DND-41 (cell line): ENCODE results near the gene ZNF320.
"Not testable (repeated sequence)": the region's sequence is repeated elsewhere in the genome, so short reads cannot be mapped to it uniquely, and the experiment has no call there.

Source experiments
- ATAC-seq: fragments of 200-7000 bp; cut with Tn5 transposase; 3 replicates; pipeline ENCODE4 v1.9.1; 2021; ENCODE audit warnings: low read depth; ENCODE audit not compliant: insufficient read depth
- DNase-seq: peaks from one replicate; pipeline ENCODE4 v3.0.0-alpha.2; 2020
- H2AFZ ChIP-seq: 2 replicates; pipeline ENCODE4 v1.6.0; 2012; ENCODE audit warnings: low read depth, low read length
- H3K27ac ChIP-seq: 2 replicates; pipeline ENCODE4 v1.5.1; 2012; ENCODE audit warnings: low read length, inconsistent platforms
- H3K27me3 ChIP-seq: fragments of 200-600 bp; sonication (generic); 2 replicates; pipeline ENCODE4 v1.6.0; 2012; ENCODE audit warnings: low read length, mild to moderate bottlenecking, inconsistent platforms; ENCODE audit not compliant: insufficient read depth, poor library complexity
- H3K36me3 ChIP-seq: 2 replicates; pipeline ENCODE4 v1.5.1; 2012; ENCODE audit warnings: low read length, inconsistent platforms; ENCODE audit not compliant: insufficient read depth
- H3K4me1 ChIP-seq: 2 replicates; pipeline ENCODE4 v1.5.1; 2012; ENCODE audit warnings: mild to moderate bottlenecking, low read length; ENCODE audit not compliant: insufficient read depth
- H3K4me2 ChIP-seq: 2 replicates; pipeline ENCODE4 v1.6.0; 2012; ENCODE audit warnings: mild to moderate bottlenecking, moderate library complexity, low read length, inconsistent platforms; ENCODE audit not compliant: insufficient read depth
- H3K4me3 ChIP-seq, 2 experiments: fragments of 200-600 bp in 1 of 2; shearing (Covaris generic) in 1 of 2; 2 replicates each; pipeline ENCODE4 v1.5.1; 2012 to 2016; ENCODE audit warnings: inconsistent platforms in 2 of 2, low read length in 2 of 2, mild to moderate bottlenecking in 2 of 2, low read depth in 1 of 2, moderate library complexity in 1 of 2
- H3K79me2 ChIP-seq: 2 replicates; pipeline ENCODE4 v1.6.0; 2012; ENCODE audit warnings: low read length, inconsistent platforms; ENCODE audit not compliant: insufficient read depth
- H3K9ac ChIP-seq: 2 replicates; pipeline ENCODE4 v1.6.0; 2012; ENCODE audit warnings: low read depth, mild to moderate bottlenecking, inconsistent platforms, low read length, moderate library complexity
- H3K9me3 ChIP-seq: 2 replicates; pipeline ENCODE4 v1.5.1; 2012; ENCODE audit warnings: low read length, moderate library complexity, mild to moderate bottlenecking, inconsistent platforms; ENCODE audit not compliant: insufficient read depth, severe bottlenecking
- H4K20me1 ChIP-seq: 2 replicates; pipeline ENCODE4 v1.6.0; 2012; ENCODE audit warnings: low read length; ENCODE audit not compliant: insufficient read depth
- CTCF ChIP-seq: IDR thresholded peaks from 2 replicates; pipeline ENCODE4 v1.5.1; 2012; ENCODE audit warnings: borderline replicate concordance, low read length, moderate library complexity, mild to moderate bottlenecking; ENCODE audit not compliant: poor library complexity, severe bottlenecking; ENCODE audit errors: extremely low read depth
- EZH2 ChIP-seq: IDR thresholded peaks from 3 replicates; pipeline ENCODE4 v1.6.1; 2012; ENCODE audit warnings: borderline replicate concordance, low read depth, mild to moderate bottlenecking, moderate library complexity, low read length, inconsistent platforms; ENCODE audit not compliant: severe bottlenecking

Gene ZNF320

GRCh38 chr19:52871466-52871865 is 26.0 kb downstream of the ZNF320 start:
- no peaks in the 10 kb centered on the region for H3K9me3 ChIP-seq
- TF ChIP-seq EZH2 = no peak
- TF ChIP-seq CTCF = no peak
- no peaks in the 10 kb centered on the region for H3K36me3 ChIP-seq
- no peaks in the 10 kb centered on the region for H3K4me1 ChIP-seq
- H3K79me2 ChIP-seq = no peaks in the 10 kb centered on the region
- ATAC-seq (no peak), DNase-seq (no peak)
- H3K9ac ChIP-seq = no peak overlapping the region
- H3K27ac ChIP-seq = no peak overlapping the region
- H3K4me2 ChIP-seq = no peak overlapping the region
- no peak overlapping the region for H2AFZ ChIP-seq
- no peaks in the 10 kb centered on the region for H3K27me3 ChIP-seq
- H3K4me3 ChIP-seq = no peak overlapping the region
- H4K20me1 ChIP-seq = no peaks in the 10 kb centered on the region

GRCh38 chr19:52868031-52868430 is 29.4 kb downstream of the ZNF320 start:
- H3K4me1 ChIP-seq, H3K4me2 ChIP-seq, H4K20me1 ChIP-seq, H2AFZ ChIP-seq, ATAC-seq, DNase-seq, H3K9me3 ChIP-seq, H3K9ac ChIP-seq, H3K79me2 ChIP-seq, H3K4me3 ChIP-seq, H3K27ac ChIP-seq, H3K36me3 ChIP-seq, H3K27me3 ChIP-seq: not testable (repeated sequence)

GRCh38 chr19:52857378-52858191 is 39.9 kb downstream of the ZNF320 start, which contains the start of gene ZNF468:
Gene ZNF468, minus strand, starts transcription at chr19:52857619. Its CDS starts 3,347 bp downstream, at chr19:52854272.
- H2AFZ ChIP-seq = peak within 1 kb of the TSS; percentile 87
- H3K9me3 ChIP-seq, H3K27me3 ChIP-seq, H4K20me1 ChIP-seq: not testable (repeated sequence)
- H3K79me2 ChIP-seq = peaks cover 33% of the 10 kb centered on the region
- H3K4me2 ChIP-seq = peak within 1 kb of the TSS; percentile 98
- ATAC-seq (peak; percentile 96), DNase-seq (peak; percentile 84)
- peaks cover 23% of the 10 kb centered on the region for H3K36me3 ChIP-seq
- peaks cover 23% of the 10 kb centered on the region for H3K4me1 ChIP-seq
- H3K9ac ChIP-seq = peak within 1 kb of the TSS; percentile 65
- H3K4me3 ChIP-seq = peak within 1 kb of the TSS; percentile 78 to 92
- peak within 1 kb of the TSS; percentile 87 for H3K27ac ChIP-seq

GRCh38 chr19:52856540-52857377 is 40.7 kb downstream of the ZNF320 start:
- peak; percentile 32 for ATAC-seq
- peak overlapping the region; percentile 65 for H3K9ac ChIP-seq
- H3K4me3 ChIP-seq = peak overlapping the region; percentile 78 to 92
- peaks cover 23% of the 10 kb centered on the region for H3K4me1 ChIP-seq
- H3K4me2 ChIP-seq = peak overlapping the region; percentile 98
- H3K79me2 ChIP-seq = peaks cover 33% of the 10 kb centered on the region
- H3K27ac ChIP-seq = peak overlapping the region; percentile 84
- H3K36me3 ChIP-seq = peaks cover 23% of the 10 kb centered on the region
- not testable (repeated sequence) for H4K20me1 ChIP-seq, H3K27me3 ChIP-seq, H3K9me3 ChIP-seq
- H2AFZ ChIP-seq = peak overlapping the region; percentile 84
- DNase-seq = peak; percentile 23
